GM10266 (cell line): Measurements from ENCODE around the gene SGMS1.
A peak's percentile ranks its signal among the peaks of the same experiment; 100 is the strongest.

Experiments
- DNase-seq: peaks from one replicate; pipeline ENCODE4 v3.0.0; 2012; ENCODE audit errors: extremely low spot score
- TF ChIP-seq, protein P1 (sequence below): IDR thresholded peaks from 2 replicates; pipeline ENCODE4 v1.5.1; 2012; ENCODE audit warnings: mild to moderate bottlenecking, low read depth; ENCODE audit not compliant: control insufficient read depth, insufficient read depth; ENCODE audit errors: missing control alignments

SGMS1 gene

DNA sequence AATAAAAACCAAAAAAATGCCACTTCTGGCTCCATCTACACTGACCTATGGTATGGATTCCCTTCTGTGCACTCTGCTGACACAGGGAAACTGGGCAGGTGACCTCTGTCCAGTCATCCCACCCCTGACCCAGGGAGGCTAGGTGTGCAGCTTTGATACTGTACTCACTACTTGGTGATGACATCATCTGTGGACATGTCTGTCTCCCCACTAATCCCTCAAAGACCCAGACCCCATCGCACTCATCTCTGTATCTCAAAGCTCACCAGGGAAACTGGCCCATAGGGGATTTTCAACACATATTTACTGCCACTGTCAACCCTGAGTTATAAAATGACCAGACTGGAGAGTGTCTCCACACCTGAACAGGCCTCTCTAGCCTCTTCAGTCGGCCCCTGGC lies 10.6 kb downstream of the SGMS1 start:
- no peak for DNase-seq
- TF ChIP-seq, protein P1, sequence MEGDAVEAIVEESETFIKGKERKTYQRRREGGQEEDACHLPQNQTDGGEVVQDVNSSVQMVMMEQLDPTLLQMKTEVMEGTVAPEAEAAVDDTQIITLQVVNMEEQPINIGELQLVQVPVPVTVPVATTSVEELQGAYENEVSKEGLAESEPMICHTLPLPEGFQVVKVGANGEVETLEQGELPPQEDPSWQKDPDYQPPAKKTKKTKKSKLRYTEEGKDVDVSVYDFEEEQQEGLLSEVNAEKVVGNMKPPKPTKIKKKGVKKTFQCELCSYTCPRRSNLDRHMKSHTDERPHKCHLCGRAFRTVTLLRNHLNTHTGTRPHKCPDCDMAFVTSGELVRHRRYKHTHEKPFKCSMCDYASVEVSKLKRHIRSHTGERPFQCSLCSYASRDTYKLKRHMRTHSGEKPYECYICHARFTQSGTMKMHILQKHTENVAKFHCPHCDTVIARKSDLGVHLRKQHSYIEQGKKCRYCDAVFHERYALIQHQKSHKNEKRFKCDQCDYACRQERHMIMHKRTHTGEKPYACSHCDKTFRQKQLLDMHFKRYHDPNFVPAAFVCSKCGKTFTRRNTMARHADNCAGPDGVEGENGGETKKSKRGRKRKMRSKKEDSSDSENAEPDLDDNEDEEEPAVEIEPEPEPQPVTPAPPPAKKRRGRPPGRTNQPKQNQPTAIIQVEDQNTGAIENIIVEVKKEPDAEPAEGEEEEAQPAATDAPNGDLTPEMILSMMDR: no peak

DNA sequence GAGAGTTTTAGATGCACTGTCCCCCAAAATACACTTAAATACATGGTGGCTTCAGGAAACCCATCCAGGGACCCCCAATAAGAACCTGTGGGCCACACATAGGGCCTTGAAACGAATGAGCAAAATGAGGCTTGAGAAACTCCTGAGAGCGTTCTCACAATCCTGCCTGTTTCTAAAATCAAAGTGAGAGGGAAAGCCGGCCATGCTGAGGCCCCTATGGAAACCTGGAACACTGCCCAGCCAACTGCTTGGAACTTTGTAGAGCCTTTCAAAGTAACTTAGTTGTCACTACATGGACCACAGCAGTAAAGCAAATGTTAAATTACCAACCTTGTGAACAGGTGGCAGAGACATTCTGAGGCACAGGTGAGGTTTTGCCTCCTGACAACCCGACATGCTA lies 13.4 kb downstream of the SGMS1 start:
- TF ChIP-seq, protein P1: no peak
- DNase-seq: no peak

DNA sequence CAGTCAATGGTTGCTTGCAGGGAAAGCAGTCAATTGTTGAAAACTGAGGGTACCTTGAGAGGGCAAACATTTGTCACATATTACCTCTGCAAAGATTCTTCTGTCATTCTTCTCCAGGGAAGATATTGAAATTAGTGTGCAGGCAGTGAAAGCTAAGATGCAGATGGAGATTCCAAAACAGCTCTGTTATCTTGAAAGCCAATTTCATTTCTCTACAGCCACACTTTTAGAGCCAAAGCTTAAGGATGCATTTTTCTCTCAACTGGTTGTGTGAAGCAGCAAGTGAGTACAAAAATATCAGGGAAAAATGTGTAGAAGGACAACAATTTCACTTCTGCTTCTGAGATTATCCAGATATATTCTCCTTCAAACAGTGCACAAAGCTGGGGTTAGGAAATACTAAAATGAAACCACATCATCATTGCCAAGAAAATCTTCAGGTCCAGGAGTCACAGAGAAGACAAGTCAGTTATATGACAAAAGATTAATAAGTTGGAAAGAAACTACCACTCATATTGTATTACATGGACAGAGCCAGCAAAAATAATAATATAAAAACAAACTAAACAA lies 16.3 kb downstream of the SGMS1 start:
- no peak for DNase-seq
- TF ChIP-seq, protein P1: no peak

DNA sequence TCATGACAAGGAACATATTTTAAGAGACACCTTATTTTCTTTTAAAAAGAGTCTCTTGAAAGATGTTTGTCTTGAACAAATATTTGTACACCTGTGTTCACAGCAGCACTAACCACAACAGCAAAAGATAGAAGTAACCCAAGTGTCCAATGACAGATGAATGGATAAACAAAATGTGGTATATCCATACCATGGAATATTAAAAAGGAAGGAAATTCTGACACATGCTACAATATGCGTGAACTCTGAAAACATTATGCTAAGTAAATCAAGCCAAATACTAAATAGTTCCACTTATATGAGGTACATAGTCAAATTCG lies 17.8 kb downstream of the SGMS1 start:
- TF ChIP-seq, protein P1: no peak
- DNase-seq: no peak

DNA sequence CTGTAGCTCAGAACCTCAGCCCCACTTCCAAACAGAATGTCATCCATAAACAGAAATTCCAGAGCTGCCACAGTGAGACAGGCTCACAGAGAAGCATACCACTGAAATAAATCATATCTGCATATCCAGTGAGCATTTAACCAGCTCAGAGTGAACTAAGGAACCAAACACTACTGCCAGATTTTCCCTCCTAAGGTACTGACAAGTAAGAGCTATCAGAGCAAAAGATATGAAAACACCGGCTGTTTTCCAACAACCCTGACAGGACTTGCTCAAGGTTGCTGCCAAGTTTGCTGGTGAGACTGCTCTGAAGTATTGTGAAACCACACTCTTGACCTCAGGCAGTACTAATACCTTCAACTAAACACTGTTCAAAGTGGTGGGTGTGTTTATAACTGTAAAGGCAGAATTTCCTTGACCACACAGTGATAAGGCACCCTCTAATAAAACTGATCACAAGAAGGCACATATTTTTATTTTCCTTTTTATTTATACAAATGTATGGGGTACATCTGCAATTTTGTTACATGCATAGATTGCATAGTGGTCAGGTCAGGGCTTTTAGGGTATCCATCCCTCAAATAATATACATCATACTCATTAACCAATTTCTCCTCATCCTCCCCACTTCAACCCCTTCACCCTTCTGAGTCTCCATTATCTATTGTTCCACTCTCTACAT lies 18.3 kb downstream of the SGMS1 start:
- peak; percentile 18 for DNase-seq
- TF ChIP-seq, protein P1: no peak

DNA sequence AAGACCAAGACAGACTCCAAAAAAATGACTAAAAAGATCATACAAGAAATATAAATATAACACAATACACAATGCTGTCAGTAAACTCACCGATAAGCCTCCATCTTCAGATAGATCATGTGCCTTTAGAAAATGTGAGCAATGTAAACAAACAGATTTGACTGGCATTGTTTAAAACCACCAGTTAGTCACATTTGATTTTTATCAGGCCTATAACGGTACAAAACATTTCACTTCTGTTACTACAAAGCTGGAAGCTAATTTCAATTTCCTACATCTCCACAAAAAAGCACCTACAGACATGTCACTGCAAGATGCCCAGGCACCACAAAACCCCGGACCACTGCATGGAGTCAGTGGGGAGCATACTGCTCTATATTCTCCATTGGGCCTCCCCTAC lies 18.9 kb downstream of the SGMS1 start:
- TF ChIP-seq, protein P1: no peak
- DNase-seq: no peak

DNA sequence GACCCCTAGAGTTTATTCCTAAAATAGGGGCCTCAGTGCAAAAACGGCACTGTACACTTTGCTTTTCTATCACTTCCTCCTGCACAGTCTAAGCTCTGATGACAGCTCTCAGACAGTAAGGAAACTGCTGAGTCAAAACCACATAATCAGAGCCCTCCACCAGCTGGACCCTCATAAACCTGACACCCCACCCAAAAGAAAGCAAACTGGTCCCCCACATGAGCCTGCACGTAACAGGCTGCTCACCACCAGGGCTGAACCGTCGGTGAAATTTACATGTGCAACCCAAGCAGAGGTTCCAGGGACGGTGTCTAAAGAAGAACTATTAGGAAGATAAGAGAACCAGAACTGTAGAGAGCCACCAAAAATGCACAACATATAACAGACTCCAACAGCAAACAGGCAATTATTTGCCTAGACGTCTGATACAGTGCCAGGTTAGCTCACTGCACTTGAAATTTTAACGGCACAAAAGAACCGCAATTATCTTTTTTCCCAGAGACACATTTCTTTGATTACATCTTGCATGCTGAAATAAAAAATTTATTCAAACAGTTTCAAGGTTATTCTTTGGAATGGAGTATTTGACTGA lies 19.6 kb downstream of the SGMS1 start:
- peak; percentile 30 for DNase-seq
- TF ChIP-seq, protein P1: no peak
